IMR-90 (cell line): ENCODE data around the gene GMPPA. TPM values are rescaled to one million over a fixed set of nuclear protein-coding genes. Genes with fewer than 3 reads are reported as not detected.

Source experiments
- ATAC-seq: fragments of 200-7000 bp; cut with Tn5 transposase; 2 replicates; pipeline ENCODE4 v1.9.1; 2020; ENCODE audit warnings: low read depth, mild to moderate bottlenecking, moderate library complexity
- BruUV-seq: library from RNA; stranded (reverse); fragments of 400-500 nt; replicated peaks from 2 replicates; lab custom pipeline; 2021; lab: Mats Ljungman, UMichigan
- CTCF ChIA-PET: fragments of 300-600 bp; formaldehyde crosslinking; extraction: SDS; loops from one replicate; lab custom pipeline; 2021; ENCODE audit warnings: antibody characterized with exemption; lab: Yijun Ruan, JAX
- POLR2A ChIA-PET: fragments of 300-600 bp; sonication (Branson Sonifier 250); formaldehyde crosslinking; loops from one replicate; lab custom pipeline; 2022; ENCODE audit warnings: antibody characterized with exemption; ENCODE audit not compliant: unreplicated experiment; lab: Charles Lee
- DNase-seq: peaks from one replicate; pipeline ENCODE4 v3.0.0; 2013
- H2AFZ ChIP-seq: replicated peaks from 2 replicates; pipeline ENCODE3; 2013; ENCODE audit warnings: low read length, mild to moderate bottlenecking; ENCODE audit not compliant: poor library complexity
- H2AK5ac ChIP-seq: 2 replicates; pipeline ENCODE4 v1.6.1; 2013; ENCODE audit warnings: low read depth, low read length, inconsistent platforms
- H2AK9ac ChIP-seq: replicated peaks from 2 replicates; pipeline ENCODE3; 2013; ENCODE audit warnings: mild to moderate bottlenecking, low read depth, low read length, moderate library complexity; ENCODE audit not compliant: poor library complexity
- H2BK120ac ChIP-seq: 2 replicates; pipeline ENCODE4 v1.6.1; 2013; ENCODE audit warnings: low read depth, low read length, inconsistent platforms
- H2BK15ac ChIP-seq: 3 replicates; pipeline ENCODE4 v1.6.1; 2013; ENCODE audit warnings: low read depth, low read length, inconsistent platforms
- H2BK20ac ChIP-seq: 2 replicates; pipeline ENCODE4 v1.6.1; 2013; ENCODE audit warnings: low read depth, mild to moderate bottlenecking, inconsistent platforms, low read length, moderate library complexity
- H2BK5ac ChIP-seq: 2 replicates; pipeline ENCODE4 v1.6.1; 2013; ENCODE audit warnings: mild to moderate bottlenecking, low read depth, low read length, inconsistent platforms; ENCODE audit not compliant: poor library complexity, severe bottlenecking
- H3K14ac ChIP-seq: replicated peaks from 2 replicates; pipeline ENCODE4 v1.6.1; 2013; ENCODE audit warnings: low read depth, low read length, inconsistent platforms
- H3K18ac ChIP-seq: 2 replicates; pipeline ENCODE4 v1.6.1; 2013; ENCODE audit warnings: low read depth, low read length, control low read depth
- H3K23ac ChIP-seq: 2 replicates; pipeline ENCODE4 v1.6.1; 2013; ENCODE audit warnings: low read depth, low read length, inconsistent platforms
- H3K27ac ChIP-seq: 2 replicates; pipeline ENCODE4 v1.5.1; 2013; ENCODE audit warnings: mild to moderate bottlenecking, control low read depth, low read length; ENCODE audit not compliant: insufficient read depth
- H3K27me3 ChIP-seq: 2 replicates; pipeline ENCODE4 v1.6.1; 2013; ENCODE audit warnings: low read length; ENCODE audit not compliant: control insufficient read depth, insufficient read depth
- H3K36me3 ChIP-seq: 2 replicates; pipeline ENCODE4 v1.6.1; 2013; ENCODE audit warnings: low read length, mixed read lengths; ENCODE audit not compliant: control insufficient read depth, insufficient read depth
- H3K4ac ChIP-seq: 2 replicates; pipeline ENCODE4 v1.6.1; 2013; ENCODE audit warnings: low read depth, low read length, inconsistent platforms
- H3K4me1 ChIP-seq: 2 replicates; pipeline ENCODE4 v1.6.1; 2013; ENCODE audit warnings: low read length, mixed read lengths; ENCODE audit not compliant: control insufficient read depth, insufficient read depth
- H3K4me2 ChIP-seq: 2 replicates; pipeline ENCODE4 v1.6.1; 2013; ENCODE audit warnings: low read depth, mild to moderate bottlenecking, control low read depth, low read length, moderate library complexity
- H3K4me3 ChIP-seq: 2 replicates; pipeline ENCODE4 v1.5.1; 2013; ENCODE audit warnings: low read depth, mild to moderate bottlenecking, control low read depth, low read length, moderate library complexity; ENCODE audit not compliant: insufficient read depth
- H3K56ac ChIP-seq: 2 replicates; pipeline ENCODE4 v1.6.1; 2013; ENCODE audit warnings: low read length, inconsistent platforms; ENCODE audit not compliant: insufficient read depth; ENCODE audit errors: extremely low read depth
- H3K79me1 ChIP-seq, 2 experiments: 2 replicates each; pipeline ENCODE4 v1.6.1; 2013; ENCODE audit warnings: low read length in 2 of 2, inconsistent platforms in 1 of 2, low read depth in 1 of 2
- H3K9ac ChIP-seq: 2 replicates; pipeline ENCODE4 v1.6.1; 2013; ENCODE audit warnings: low read depth, low read length, control low read depth
- H3K9me1 ChIP-seq: 2 replicates; pipeline ENCODE4 v1.6.1; 2013; ENCODE audit warnings: low read length, inconsistent platforms; ENCODE audit not compliant: insufficient read depth
- H3K9me3 ChIP-seq: 2 replicates; pipeline ENCODE4 v1.6.1; 2013; ENCODE audit warnings: low read length; ENCODE audit not compliant: control insufficient read depth, insufficient read depth
- H4K20me1 ChIP-seq: 2 replicates; pipeline ENCODE4 v1.6.1; 2013; ENCODE audit warnings: low read length, inconsistent platforms; ENCODE audit not compliant: insufficient read depth
- H4K5ac ChIP-seq: 2 replicates; pipeline ENCODE4 v1.6.1; 2013; ENCODE audit warnings: mild to moderate bottlenecking, low read depth, low read length, control low read depth
- H4K8ac ChIP-seq, 2 experiments: 2 replicates each; pipeline ENCODE4 v1.6.1; 2013; ENCODE audit warnings: low read depth in 2 of 2, low read length in 2 of 2, control low read depth in 1 of 2, inconsistent platforms in 1 of 2
- H4K91ac ChIP-seq: 2 replicates; pipeline ENCODE4 v1.6.1; 2013; ENCODE audit warnings: low read depth, low read length, inconsistent platforms; ENCODE audit not compliant: insufficient read depth
- CHD1 ChIP-seq: IDR thresholded peaks from 2 replicates; pipeline ENCODE4 v1.6.1; 2012; ENCODE audit warnings: low read depth, low read length, improper control_type of control experiment
- CTCF ChIP-seq: conservative IDR thresholded peaks from 2 replicates; pipeline ENCODE4 v1.5.1; 2012; ENCODE audit warnings: mild to moderate bottlenecking, low read depth, low read length, improper control_type of control experiment
- FOS ChIP-seq: fragments of 150-350 bp; IDR thresholded peaks from 2 replicates; pipeline ENCODE4 v1.6.1; 2016; ENCODE audit warnings: low read depth, low read length
- MAZ ChIP-seq: IDR thresholded peaks from 2 replicates; pipeline ENCODE4 v1.6.1; 2012; ENCODE audit warnings: low read depth, mild to moderate bottlenecking, low read length, improper control_type of control experiment, moderate library complexity, borderline replicate concordance
- NFE2L2 ChIP-seq: fragments of 150-350 bp; IDR thresholded peaks from 2 replicates; pipeline ENCODE4 v1.6.1; 2016; ENCODE audit warnings: low read depth, mild to moderate bottlenecking, low read length
- POLR2A ChIP-seq: IDR thresholded peaks from 2 replicates; pipeline ENCODE4 v1.6.1; 2012; ENCODE audit warnings: mild to moderate bottlenecking, low read depth, low read length
- RAD21 ChIP-seq: IDR thresholded peaks from 2 replicates; pipeline ENCODE4 v1.6.1; 2012; ENCODE audit warnings: low read length, improper control_type of control experiment
- RCOR1 ChIP-seq: IDR thresholded peaks from 2 replicates; pipeline ENCODE4 v1.6.1; 2012; ENCODE audit warnings: mild to moderate bottlenecking, low read length, improper control_type of control experiment; ENCODE audit not compliant: insufficient replicate concordance
- SMC3 ChIP-seq: fragments of 150-350 bp; IDR thresholded peaks from 2 replicates; pipeline ENCODE4 v1.6.1; 2016; ENCODE audit warnings: low read depth, mild to moderate bottlenecking, antibody characterized with exemption, low read length, moderate library complexity
- WGBS, 2 experiments: methylation state at CpG; one replicate each; pipeline versions ENCODE4 v1.1.5 to v1.1.7; 2013; ENCODE audit warnings: missing lambda C conversion rate in 2 of 2; ENCODE audit not compliant: insufficient read length in 1 of 2; ENCODE audit errors: extremely low coverage in 2 of 2; 5-methylcytosine and 5-hydroxymethylcytosine counted together
- dilution Hi-C: fragments of 300-500 bp; cut with HindIII; formaldehyde crosslinking; loops from one replicate; pipeline ENCODE4 v1.14.3; 2018; ENCODE audit warnings: low sequenced_read_pairs; ENCODE audit not compliant: unreplicated experiment
- in situ Hi-C: fragments of 300-500 bp; cut with MboI; formaldehyde crosslinking; loops from 3 replicates; pipeline ENCODE4 v1.14.3; 2019; ENCODE audit warnings: low sequenced_read_pairs, inconsistent platforms, mixed read lengths
- intact Hi-C: fragments of 100-400 bp; cut with micrococcal nuclease; formaldehyde crosslinking; loops from 2 replicates; pipeline ENCODE4 v1.10.0; 2022
- polyA plus RNA-seq, 3 experiments: library from polyadenylated mRNA; depleted of rRNA; stranded (reverse); fragments of >200 nt; gene quantifications; 2 replicates each; pipeline ENCODE4 v1.2.3, GENCODE V29; 2012; ENCODE audit warnings: low replicate concordance in 1 of 3
- total RNA-seq: library from RNA; depleted of rRNA; stranded (reverse); fragments of >200 nt; gene quantifications from 2 replicates; pipeline ENCODE4 v1.2.3, GENCODE V29; 2012
- TF ChIP-seq, protein P1 (sequence below): fragments of 150-350 bp; IDR thresholded peaks from 2 replicates; pipeline ENCODE4 v1.6.1; 2016; ENCODE audit warnings: low read depth, mild to moderate bottlenecking, low read length, moderate library complexity, borderline replicate concordance

GMPPA gene
- total and polyA plus RNA-seq, 2 of the 4 experiments (the other 2 are of a cell fraction) = 103 to 134 TPM

- Histone ChIP-seq H2AK9ac (peak overlapping the region; percentile 51), H2BK5ac (no peak overlapping the region), H3K18ac (no peak overlapping the region), H3K23ac (peak overlapping the region; percentile 62; the same call in 1 of the 2 replicates), H3K27ac (no peak overlapping the region), H3K14ac (no peak overlapping the region), H2BK15ac (no peak overlapping the region), H3K4ac (no peak overlapping the region), H3K36me3 (no peaks in the 10 kb centered on the region), H2AFZ (peak overlapping the region; percentile 89), H4K5ac (no peak overlapping the region), H3K9me1 (no peaks in the 10 kb centered on the region), H2AK5ac (no peak overlapping the region), H3K79me1 (no peaks in the 10 kb centered on the region), H4K20me1 (no peaks in the 10 kb centered on the region), H3K9me3 (no peaks in the 10 kb centered on the region), H3K27me3 (peaks cover 58% of the 10 kb centered on the region), H3K4me2 (peak overlapping the region; percentile 80), H4K91ac (no peak overlapping the region), H3K56ac (no peak overlapping the region), H3K4me3 (peak overlapping the region; percentile 22; the same call in 1 of the 2 replicates), H2BK120ac (no peak overlapping the region), H3K4me1 (no peaks in the 10 kb centered on the region), H2BK20ac (no peak overlapping the region), H3K9ac (0 out of 2 replicates have a peak overlapping the region, but pooled peaks have one; percentile 23), H4K8ac (no peak overlapping the region)
- BruUV-seq = no TSS peak
- peak; percentile 64; the same call in 1 of the 2 replicates for TF ChIP-seq MAZ
- no peak for TF ChIP-seq RCOR1
- no peak for TF ChIP-seq CHD1
- TF ChIP-seq SMC3 = peak; percentile 98
- TF ChIP-seq, protein P1, sequence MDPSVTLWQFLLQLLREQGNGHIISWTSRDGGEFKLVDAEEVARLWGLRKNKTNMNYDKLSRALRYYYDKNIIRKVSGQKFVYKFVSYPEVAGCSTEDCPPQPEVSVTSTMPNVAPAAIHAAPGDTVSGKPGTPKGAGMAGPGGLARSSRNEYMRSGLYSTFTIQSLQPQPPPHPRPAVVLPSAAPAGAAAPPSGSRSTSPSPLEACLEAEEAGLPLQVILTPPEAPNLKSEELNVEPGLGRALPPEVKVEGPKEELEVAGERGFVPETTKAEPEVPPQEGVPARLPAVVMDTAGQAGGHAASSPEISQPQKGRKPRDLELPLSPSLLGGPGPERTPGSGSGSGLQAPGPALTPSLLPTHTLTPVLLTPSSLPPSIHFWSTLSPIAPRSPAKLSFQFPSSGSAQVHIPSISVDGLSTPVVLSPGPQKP = no peak
- TF ChIP-seq NFE2L2 = no peak
- TF ChIP-seq FOS = no peak
- peak; percentile 99 for TF ChIP-seq RAD21
- peak; percentile 62 for TF ChIP-seq POLR2A
- peak; percentile 99 for TF ChIP-seq CTCF
- ChIA-PET POLR2A (no interaction called here), CTCF (interaction anchor here (0.6 to 2.5 kb wide), 30 partner anchors 8 to 364 kb away, joined by 3 to 36 read pairs (median 4); partner anchors contain the start of gene GMPPA)
- dilution Hi-C loops (no loop called here), in situ Hi-C loops (loop anchor here (5.0 kb wide), 1 partner anchor 128 kb away; no protein-coding TSS in a partner anchor), intact Hi-C loops (loop anchor here (1.0 to 5.0 kb wide), 5 partner anchors 21 to 233 kb away; no protein-coding TSS in a partner anchor)
- peak; percentile 78 for DNase-seq
- ATAC-seq = peak; percentile 97
- 19% methylated on average over 14 of the region's 21 CpGs; no CpG with 5 or more reads in 1 of the 2 experiments for WGBS, 2 experiments
Observed at GRCh38 chr2:219530048-219530963, 31.6 kb downstream of the GMPPA start.
